IMR-90 (cell line): ENCODE measurements around the gene TM9SF4.

Source experiments
- BHLHE40 ChIP-seq: fragments of 150-350 bp; IDR thresholded peaks from 2 replicates; pipeline ENCODE4 v1.6.1; 2016; ENCODE audit warnings: mild to moderate bottlenecking, low read depth, low read length
- CEBPB ChIP-seq: IDR thresholded peaks from 2 replicates; pipeline ENCODE4 v1.6.1; 2012; ENCODE audit warnings: low read depth, low read length, improper control_type of control experiment
- CTCF ChIP-seq: conservative IDR thresholded peaks from 2 replicates; pipeline ENCODE4 v1.5.1; 2012; ENCODE audit warnings: mild to moderate bottlenecking, low read depth, low read length, improper control_type of control experiment
- ELK1 ChIP-seq: fragments of 150-350 bp; IDR thresholded peaks from 2 replicates; pipeline ENCODE4 v1.6.1; 2016; ENCODE audit warnings: low read depth, mild to moderate bottlenecking, low read length, moderate library complexity, borderline replicate concordance
- MAZ ChIP-seq: IDR thresholded peaks from 2 replicates; pipeline ENCODE4 v1.6.1; 2012; ENCODE audit warnings: low read depth, mild to moderate bottlenecking, low read length, improper control_type of control experiment, moderate library complexity, borderline replicate concordance
- MXI1 ChIP-seq: IDR thresholded peaks from 2 replicates; pipeline ENCODE4 v1.6.1; 2012; ENCODE audit warnings: low read depth, mild to moderate bottlenecking, low read length, moderate library complexity, borderline replicate concordance
- NFE2L2 ChIP-seq: fragments of 150-350 bp; IDR thresholded peaks from 2 replicates; pipeline ENCODE4 v1.6.1; 2016; ENCODE audit warnings: low read depth, mild to moderate bottlenecking, low read length
- POLR2A ChIP-seq: IDR thresholded peaks from 2 replicates; pipeline ENCODE4 v1.6.1; 2012; ENCODE audit warnings: mild to moderate bottlenecking, low read depth, low read length
- RAD21 ChIP-seq: IDR thresholded peaks from 2 replicates; pipeline ENCODE4 v1.6.1; 2012; ENCODE audit warnings: low read length, improper control_type of control experiment
- RFX5 ChIP-seq: IDR thresholded peaks from 2 replicates; pipeline ENCODE4 v1.8.0; 2012; ENCODE audit warnings: low read depth, mild to moderate bottlenecking, low read length, moderate library complexity
- SMC3 ChIP-seq: fragments of 150-350 bp; IDR thresholded peaks from 2 replicates; pipeline ENCODE4 v1.6.1; 2016; ENCODE audit warnings: low read depth, mild to moderate bottlenecking, antibody characterized with exemption, low read length, moderate library complexity
- USF2 ChIP-seq: fragments of 150-350 bp; IDR thresholded peaks from 2 replicates; pipeline ENCODE4 v1.6.1; 2017; ENCODE audit warnings: mild to moderate bottlenecking, antibody characterized with exemption, low read length, low read depth

GRCh38 chr20:32119734-32120133 lies 10.2 kb downstream of the TM9SF4 start:
- no peak for TF ChIP-seq CTCF
- TF ChIP-seq POLR2A, result no peak
- TF ChIP-seq CEBPB, result no peak
- no peak for TF ChIP-seq SMC3
- no peak for TF ChIP-seq BHLHE40
- no peak for TF ChIP-seq RAD21
- TF ChIP-seq RFX5, result no peak
- TF ChIP-seq USF2, result no peak
- TF ChIP-seq MXI1, result no peak
- no peak for TF ChIP-seq NFE2L2
- TF ChIP-seq ELK1, result no peak
- TF ChIP-seq MAZ, result no peak
